T-helper 1 cell treated with Interleukin-12 subunit alpha and Interleukin-12 subunit beta and Interleukin-4 antibody, amounts not matched to agents 30 μg/mL and 1 μg/mL, for 36 hours (primary cell): ENCODE results near the gene TP53RK.

ENCODE experiments used
- H3K27ac Mint-ChIP-seq: one replicate; pipeline ENCODE4 v1.8.0; 2021; ENCODE audit warnings: mild to moderate bottlenecking, mixed read lengths
- H3K27me3 Mint-ChIP-seq: one replicate; pipeline ENCODE4 v1.8.0; 2021; ENCODE audit warnings: low read depth, mixed read lengths
- H3K36me3 Mint-ChIP-seq: one replicate; pipeline ENCODE4 v1.8.0; 2021; ENCODE audit warnings: low read depth, mixed read lengths
- H3K4me1 Mint-ChIP-seq: one replicate; pipeline ENCODE4 v1.8.0; 2021; ENCODE audit warnings: low read depth, mixed read lengths
- H3K4me3 Mint-ChIP-seq: one replicate; pipeline ENCODE4 v1.8.0; 2021; ENCODE audit warnings: mild to moderate bottlenecking, moderate library complexity, mixed read lengths
- H3K9me3 Mint-ChIP-seq: one replicate; pipeline ENCODE4 v1.8.0; 2021; ENCODE audit warnings: mixed read lengths

TP53RK gene

DNA sequence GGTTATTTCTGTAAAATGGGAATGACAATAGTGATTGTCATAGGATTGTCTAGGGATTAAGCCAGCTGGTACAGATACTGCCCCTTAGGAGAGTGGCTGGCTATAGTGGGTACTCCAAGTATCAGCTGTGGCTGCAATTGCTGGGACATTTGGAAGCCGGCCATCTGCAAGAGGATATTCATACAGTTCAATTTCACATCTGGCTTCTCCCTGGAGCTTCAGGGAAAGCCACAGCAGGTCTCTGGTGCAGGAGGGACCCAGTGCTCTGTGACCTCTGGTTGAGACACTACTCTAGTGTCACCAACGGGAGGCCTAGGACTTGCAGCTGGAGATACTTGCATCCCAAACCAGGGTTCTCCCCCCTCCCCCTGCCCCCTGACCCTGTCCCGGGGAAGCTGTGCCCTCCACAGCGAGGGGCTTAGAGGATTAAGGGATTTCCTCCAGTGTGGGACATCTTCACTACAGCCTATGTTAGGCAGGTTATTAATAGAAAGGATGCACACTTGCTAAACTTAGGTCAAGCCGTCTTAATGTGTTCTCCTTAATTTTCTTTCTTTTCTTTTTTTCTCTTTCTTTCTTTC is 22.9 kb upstream of the TP53RK start:
- Mint-ChIP-seq H3K27ac (no peak overlapping the region), H3K9me3 (no peaks in the 10 kb centered on the region), H3K4me1 (peaks cover 5% of the 10 kb centered on the region), H3K36me3 (no peaks in the 10 kb centered on the region), H3K4me3 (no peak overlapping the region), H3K27me3 (peaks cover 46% of the 10 kb centered on the region)

GRCh38 chr20:46710153-46710913 is 21.1 kb upstream of the TP53RK start:
- Mint-ChIP-seq H3K27me3 (peaks cover 56% of the 10 kb centered on the region), H3K9me3 (no peaks in the 10 kb centered on the region), H3K4me3 (no peak overlapping the region), H3K36me3 (no peaks in the 10 kb centered on the region), H3K27ac (no peak overlapping the region), H3K4me1 (peaks cover 5% of the 10 kb centered on the region)

DNA sequence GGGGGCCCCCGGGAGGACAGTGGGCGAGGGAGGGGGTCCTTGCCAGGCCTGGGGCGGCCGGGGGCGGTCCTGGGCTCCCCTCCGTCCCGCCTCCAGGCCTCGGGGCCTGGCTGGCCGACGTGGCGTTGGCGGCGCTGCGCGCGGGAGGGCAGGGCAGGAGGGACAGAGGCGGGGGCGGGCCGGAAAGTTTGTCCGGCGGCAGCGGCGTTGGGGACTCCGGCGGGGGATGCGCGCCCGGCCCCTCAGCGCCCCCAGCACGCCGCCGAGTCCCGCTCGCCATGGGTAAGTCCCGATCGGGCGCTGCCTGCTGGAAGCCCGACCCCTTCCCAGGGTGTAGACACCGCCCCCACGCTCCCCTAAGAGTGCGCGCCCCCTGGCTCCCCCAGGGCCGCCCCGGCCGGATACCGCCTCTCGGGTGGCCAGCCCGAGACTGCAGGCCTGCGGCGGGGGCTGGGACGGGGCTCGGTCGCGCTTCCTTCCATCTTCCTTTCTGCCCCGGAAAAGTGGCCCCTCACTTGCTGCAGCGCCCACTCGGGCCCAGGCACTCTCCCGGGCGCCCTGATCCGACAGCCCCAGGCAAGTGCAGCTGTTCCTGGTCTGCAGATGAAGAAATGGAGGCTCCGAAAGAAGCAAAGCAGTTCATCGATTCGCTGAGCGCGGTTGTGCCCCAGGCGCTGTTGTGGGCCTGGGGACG is 20.4 kb upstream of the TP53RK start, which contains the start of gene SLC2A10:
Gene SLC2A10, plus strand, starts transcription at position 191 of the 694 bp plus-strand sequence. Its CDS starts 88 bp downstream, at position 279.
- Mint-ChIP-seq H3K4me3 (peak within 1 kb of the TSS; percentile 1), H3K36me3 (no peaks in the 10 kb centered on the region), H3K27me3 (peaks cover 63% of the 10 kb centered on the region), H3K9me3 (no peaks in the 10 kb centered on the region), H3K4me1 (peaks cover 5% of the 10 kb centered on the region), H3K27ac (no peak within 1 kb of the TSS)

- Mint-ChIP-seq H3K36me3 (no peaks in the 10 kb centered on the region), H3K9me3 (no peaks in the 10 kb centered on the region), H3K4me1 (peaks cover 5% of the 10 kb centered on the region), H3K4me3 (peak overlapping the region; percentile 1), H3K27me3 (peaks cover 67% of the 10 kb centered on the region), H3K27ac (no peak overlapping the region)
These were observed 19.8 kb upstream of the TP53RK start for GRCh38 chr20:46709055-46709458.

- Mint-ChIP-seq H3K4me1 (peaks cover 5% of the 10 kb centered on the region), H3K27ac (no peak overlapping the region), H3K9me3 (no peaks in the 10 kb centered on the region), H3K27me3 (peaks cover 70% of the 10 kb centered on the region), H3K36me3 (no peaks in the 10 kb centered on the region), H3K4me3 (no peak overlapping the region)
These were observed 19.1 kb upstream of the TP53RK start for GRCh38 chr20:46708172-46708860.

DNA sequence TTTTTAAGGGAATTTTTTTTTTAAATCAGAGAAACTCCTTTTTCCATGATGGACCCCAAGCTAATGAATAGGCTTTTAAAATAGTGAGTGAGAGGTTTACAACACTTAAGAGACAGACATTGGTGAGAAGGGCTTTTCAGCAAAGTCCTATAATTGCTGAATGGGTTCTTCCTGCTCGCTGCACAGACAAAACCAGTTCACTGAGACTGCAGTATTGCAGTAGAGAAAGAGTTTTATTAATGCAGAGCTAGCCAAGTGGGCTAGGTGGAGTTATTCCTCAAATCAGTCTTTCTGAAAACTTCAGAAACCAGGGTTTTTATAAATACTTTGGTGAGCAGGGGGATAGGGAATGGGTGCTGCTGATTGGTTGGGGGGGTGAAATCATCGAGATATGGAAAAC is 17.0 kb upstream of the TP53RK start:
- Mint-ChIP-seq H3K27ac (no peak overlapping the region), H3K27me3 (peaks cover 60% of the 10 kb centered on the region), H3K9me3 (no peaks in the 10 kb centered on the region), H3K4me3 (no peak overlapping the region), H3K4me1 (peaks cover 5% of the 10 kb centered on the region), H3K36me3 (no peaks in the 10 kb centered on the region)

- no peaks in the 10 kb centered on the region for H3K9me3 Mint-ChIP-seq
- peaks cover 5% of the 10 kb centered on the region for H3K4me1 Mint-ChIP-seq
- no peak overlapping the region for H3K4me3 Mint-ChIP-seq
- H3K36me3 Mint-ChIP-seq, result no peaks in the 10 kb centered on the region
- peaks cover 56% of the 10 kb centered on the region for H3K27me3 Mint-ChIP-seq
- H3K27ac Mint-ChIP-seq, result no peak overlapping the region
These were observed 16.1 kb upstream of the TP53RK start for GRCh38 chr20:46705378-46705729.

- no peaks in the 10 kb centered on the region for H3K9me3 Mint-ChIP-seq
- H3K36me3 Mint-ChIP-seq, result no peaks in the 10 kb centered on the region
- no peak overlapping the region for H3K27ac Mint-ChIP-seq
- peaks cover 4% of the 10 kb centered on the region for H3K4me1 Mint-ChIP-seq
- no peak overlapping the region for H3K4me3 Mint-ChIP-seq
- H3K27me3 Mint-ChIP-seq, result peaks cover 56% of the 10 kb centered on the region
These were observed 15.6 kb upstream of the TP53RK start for GRCh38 chr20:46704714-46705377.

DNA sequence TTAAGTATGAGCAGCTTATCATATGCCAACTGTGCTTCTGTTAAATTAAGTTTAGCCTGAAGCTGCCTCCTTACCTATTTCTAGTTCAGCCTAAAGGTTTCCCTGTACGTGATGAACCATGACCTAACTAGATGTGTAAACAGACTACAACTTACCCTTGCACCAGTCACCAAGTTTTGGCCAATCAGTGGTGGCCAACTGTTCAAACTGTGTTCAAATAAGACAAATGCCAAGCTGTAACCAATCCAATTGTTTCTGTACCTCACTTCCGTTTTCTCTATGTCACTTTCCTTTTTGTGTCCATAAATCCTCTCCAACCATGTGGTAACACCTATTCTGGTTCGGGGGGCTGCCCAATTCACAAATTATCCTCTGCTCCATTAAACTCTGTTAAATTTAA is 14.2 kb upstream of the TP53RK start:
- peaks cover 3% of the 10 kb centered on the region for H3K9me3 Mint-ChIP-seq
- H3K4me1 Mint-ChIP-seq, result no peaks in the 10 kb centered on the region
- no peaks in the 10 kb centered on the region for H3K36me3 Mint-ChIP-seq
- peaks cover 48% of the 10 kb centered on the region for H3K27me3 Mint-ChIP-seq
- no peak overlapping the region for H3K27ac Mint-ChIP-seq
- no peak overlapping the region for H3K4me3 Mint-ChIP-seq

DNA sequence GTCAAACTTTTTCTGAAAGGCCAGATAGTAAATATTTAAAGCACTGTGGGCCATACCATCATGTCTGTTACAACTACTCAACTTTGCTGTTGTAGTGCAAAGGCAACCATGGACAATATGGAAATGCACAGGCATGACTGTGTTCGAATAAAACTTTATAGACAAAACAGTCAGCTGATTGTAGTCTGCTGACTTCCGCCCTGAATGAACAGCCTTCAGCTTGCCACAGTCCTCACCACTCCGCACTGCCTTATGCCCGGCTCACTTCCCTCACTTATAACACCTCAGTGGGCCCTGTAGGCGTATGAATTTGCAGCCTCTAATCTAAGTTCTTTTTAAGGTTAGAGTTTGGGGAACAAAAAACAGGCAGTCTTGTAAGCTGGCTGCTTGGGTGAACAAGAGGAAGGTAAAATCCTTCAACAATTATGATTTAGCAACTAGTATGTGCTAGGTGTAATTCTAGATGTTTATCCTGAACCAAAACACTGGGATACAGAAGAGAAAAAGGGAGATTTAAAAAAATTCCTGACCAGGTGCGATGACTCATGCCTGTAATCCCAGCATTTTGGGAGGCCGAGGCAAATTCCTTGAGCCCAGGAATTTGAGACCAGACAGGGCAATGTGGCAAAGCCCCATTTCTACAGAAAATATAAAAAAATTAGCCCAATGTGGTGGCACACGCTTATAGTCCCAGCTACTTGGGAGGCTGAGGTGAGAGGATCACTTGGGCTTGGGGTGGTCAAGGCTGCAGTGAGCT is 13.4 kb upstream of the TP53RK start:
- Mint-ChIP-seq H3K27me3 (peaks cover 40% of the 10 kb centered on the region), H3K27ac (no peak overlapping the region), H3K36me3 (no peaks in the 10 kb centered on the region), H3K4me3 (no peak overlapping the region), H3K4me1 (no peaks in the 10 kb centered on the region), H3K9me3 (peaks cover 3% of the 10 kb centered on the region)

DNA sequence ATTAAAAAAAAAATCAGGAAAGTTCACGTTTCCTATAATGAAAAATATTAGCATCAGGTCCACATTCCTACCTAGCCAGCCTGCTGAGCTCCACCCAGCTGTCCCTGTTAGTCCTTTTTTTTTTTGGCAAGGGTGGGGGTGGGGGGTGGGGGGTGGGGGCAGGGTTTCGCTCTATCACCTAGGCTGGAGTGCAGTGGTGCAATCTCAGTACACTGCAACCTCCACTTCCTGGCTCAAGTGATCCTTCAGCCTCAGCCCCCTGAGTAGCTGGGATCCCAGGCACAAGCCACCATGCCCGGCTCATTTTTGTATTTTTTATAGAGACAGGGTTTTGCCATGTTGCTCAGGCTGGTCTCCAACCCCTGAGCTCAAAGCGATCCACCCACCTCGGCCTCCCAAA is 12.7 kb upstream of the TP53RK start:
- H3K27ac Mint-ChIP-seq, result no peak overlapping the region
- no peaks in the 10 kb centered on the region for H3K36me3 Mint-ChIP-seq
- H3K4me1 Mint-ChIP-seq, result no peaks in the 10 kb centered on the region
- peaks cover 36% of the 10 kb centered on the region for H3K27me3 Mint-ChIP-seq
- H3K4me3 Mint-ChIP-seq, result no peak overlapping the region
- H3K9me3 Mint-ChIP-seq, result peaks cover 3% of the 10 kb centered on the region

GRCh38 chr20:46701556-46701955 is 12.3 kb upstream of the TP53RK start:
- Mint-ChIP-seq H3K36me3 (no peaks in the 10 kb centered on the region), H3K9me3 (peaks cover 3% of the 10 kb centered on the region), H3K27ac (no peak overlapping the region), H3K27me3 (peaks cover 34% of the 10 kb centered on the region), H3K4me3 (no peak overlapping the region), H3K4me1 (no peaks in the 10 kb centered on the region)

- H3K27me3 Mint-ChIP-seq, result peaks cover 29% of the 10 kb centered on the region
These were observed 11.8 kb upstream of the TP53RK start for GRCh38 chr20:46701057-46701456.

More at GRCh38 chr20:46701057-46701456, 11.8 kb upstream of the TP53RK start:
- Mint-ChIP-seq H3K27ac (no peak overlapping the region), H3K9me3 (peaks cover 3% of the 10 kb centered on the region), H3K36me3 (no peaks in the 10 kb centered on the region), H3K4me1 (no peaks in the 10 kb centered on the region), H3K4me3 (no peak overlapping the region)
